ENCODE results near the gene LIMA1. TPM values are rescaled to one million over a fixed set of nuclear protein-coding genes. Genes with fewer than 3 reads are reported as not detected.

The LIMA1 gene
- polyA plus RNA-seq, 1 donor from 2014 or later = 4.4 TPM

- Histone ChIP-seq H2AFZ (ENCODE audit: low read depth, low read length) (no peak overlapping the region), H3K79me2 (replicated peaks; ENCODE audit: insufficient read depth, low read length) (no peaks in the 10 kb centered on the region), H4K20me1 (ENCODE audit: insufficient read depth) (no peaks in the 10 kb centered on the region), H3K9me2 (ENCODE audit: insufficient read depth, low read length) (no peaks in the 10 kb centered on the region), H3K9ac (ENCODE audit: low read length) (no peak overlapping the region), H3K36me3 (ENCODE audit: insufficient read depth, low read length) (no peaks in the 10 kb centered on the region), H3F3A (ENCODE audit: insufficient read depth, low read length, poor library complexity, severe bottlenecking) (no peaks in the 10 kb centered on the region), H3K4me2 (ENCODE audit: low read length) (no peak overlapping the region), H3K27me3 (ENCODE audit: insufficient read depth, low read depth, low read length) (no peaks in the 10 kb centered on the region), H3K27ac (ENCODE audit: low read length) (no peak overlapping the region), H3K4me3 (ENCODE audit: low read length) (no peak overlapping the region), H3K9me3 (ENCODE audit: low read length) (no peaks in the 10 kb centered on the region)
- no peak for TF ChIP-seq EZH2 (IDR thresholded peaks at IDR 0.05; ENCODE audit: borderline replicate concordance, insufficient read depth, low read length, poor library complexity, severe bottlenecking)
- no peak for TF ChIP-seq TAF1 (IDR thresholded peaks at IDR 0.05; ENCODE audit: low read depth)
- no peak for TF ChIP-seq RAD21 (conservative IDR thresholded peaks at IDR 0.05)
- no peak for TF ChIP-seq MXI1 (conservative IDR thresholded peaks at IDR 0.05; ENCODE audit: poor library complexity, severe bottlenecking)
- no peak for TF ChIP-seq SMC3 (conservative IDR thresholded peaks at IDR 0.05; ENCODE audit: poor library complexity)
- TF ChIP-seq EP300 (conservative IDR thresholded peaks at IDR 0.05; ENCODE audit: poor library complexity, severe bottlenecking) = no peak
- TF ChIP-seq REST (IDR thresholded peaks at IDR 0.05; ENCODE audit: borderline replicate concordance) = no peak
- TF ChIP-seq POLR2AphosphoS5 (IDR thresholded peaks at IDR 0.05) = no peak
- TF ChIP-seq CTCF (IDR thresholded peaks at IDR 0.05; ENCODE audit: poor library complexity, severe bottlenecking) = no peak
Observed at GRCh38 chr12:50246873-50247612, 36.3 kb downstream of the LIMA1 start.

GRCh38 chr12:50246197-50246865, 37.0 kb downstream of the LIMA1 start:
- Histone ChIP-seq H3K36me3 (ENCODE audit: insufficient read depth, low read length) (no peaks in the 10 kb centered on the region), H3F3A (ENCODE audit: insufficient read depth, low read length, poor library complexity, severe bottlenecking) (no peaks in the 10 kb centered on the region), H3K9me3 (ENCODE audit: low read length) (no peaks in the 10 kb centered on the region), H3K9ac (ENCODE audit: low read length) (no peak overlapping the region), H3K27me3 (ENCODE audit: insufficient read depth, low read depth, low read length) (no peaks in the 10 kb centered on the region), H3K79me2 (replicated peaks; ENCODE audit: insufficient read depth, low read length) (no peaks in the 10 kb centered on the region), H3K9me2 (ENCODE audit: insufficient read depth, low read length) (no peaks in the 10 kb centered on the region), H3K4me2 (ENCODE audit: low read length) (no peak overlapping the region), H4K20me1 (ENCODE audit: insufficient read depth) (no peaks in the 10 kb centered on the region), H3K4me3 (ENCODE audit: low read length) (no peak overlapping the region), H3K27ac (ENCODE audit: low read length) (no peak overlapping the region), H2AFZ (ENCODE audit: low read depth, low read length) (no peak overlapping the region)
- TF ChIP-seq SMC3 (conservative IDR thresholded peaks at IDR 0.05; ENCODE audit: poor library complexity) = no peak
- TF ChIP-seq POLR2AphosphoS5 (IDR thresholded peaks at IDR 0.05) = no peak
- TF ChIP-seq EP300 (conservative IDR thresholded peaks at IDR 0.05; ENCODE audit: poor library complexity, severe bottlenecking) = no peak
- TF ChIP-seq CTCF (IDR thresholded peaks at IDR 0.05; ENCODE audit: poor library complexity, severe bottlenecking) = no peak
- TF ChIP-seq MXI1 (conservative IDR thresholded peaks at IDR 0.05; ENCODE audit: poor library complexity, severe bottlenecking) = no peak
- no peak for TF ChIP-seq EZH2 (IDR thresholded peaks at IDR 0.05; ENCODE audit: borderline replicate concordance, insufficient read depth, low read length, poor library complexity, severe bottlenecking)
- no peak for TF ChIP-seq RAD21 (conservative IDR thresholded peaks at IDR 0.05)
- TF ChIP-seq TAF1 (IDR thresholded peaks at IDR 0.05; ENCODE audit: low read depth) = no peak
- TF ChIP-seq REST (IDR thresholded peaks at IDR 0.05; ENCODE audit: borderline replicate concordance) = no peak

All from neural cell (in vitro differentiated cells).